GM12878 (cell line): ENCODE results near the gene PRC1. TPM values are rescaled to one million over a fixed set of nuclear protein-coding genes. Genes with fewer than 3 reads are reported as not detected.

Source experiments
- ATAC-seq: fragments of 200-7000 bp; cut with Tn5 transposase; 3 replicates; pipeline ENCODE4 v1.9.1; 2020; ENCODE audit warnings: mild to moderate bottlenecking, moderate library complexity
- BruUV-seq: library from RNA; stranded (reverse); fragments of 400-500 nt; replicated peaks from 2 replicates; lab custom pipeline; 2021; lab: Mats Ljungman, UMichigan
- CTCF ChIA-PET: fragments of 300-600 bp; sonication (Branson Sonifier 250); formaldehyde crosslinking; extraction: SDS; loops from one replicate; lab custom pipeline; 2021; ENCODE audit warnings: inconsistent platforms; lab: Yijun Ruan, JAX
- POLR2A ChIA-PET: fragments of 350-600 bp; formaldehyde crosslinking; extraction: SDS; loops from one replicate; lab custom pipeline; 2021; ENCODE audit warnings: inconsistent platforms; lab: Charles Lee
- RAD21 ChIA-PET: fragments of 300-600 bp; sonication (Branson Sonifier 250); formaldehyde crosslinking; loops from one replicate; lab custom pipeline; 2023; ENCODE audit warnings: antibody characterized with exemption; ENCODE audit not compliant: unreplicated experiment; lab: Charles Lee
- SMC1A ChIA-PET: fragments of 300-600 bp; sonication (Branson Sonifier 250); formaldehyde crosslinking; loops from one replicate; lab custom pipeline; 2023; ENCODE audit not compliant: unreplicated experiment, uncharacterized antibody; lab: Charles Lee
- DNase-seq: peaks from one replicate; pipeline ENCODE4 v3.0.0-alpha.2; 2011; ENCODE audit warnings: low read depth, low spot score
- FAIRE-seq: peaks from 3 replicates; lab custom pipeline; 2011; peaks lifted over from hg19 to GRCh38; lab: Jason Lieb, UNC
- H2AFZ ChIP-seq: 2 replicates; pipeline ENCODE4 v1.6.0; 2011; ENCODE audit warnings: low read depth, low read length, control low read depth; ENCODE audit not compliant: control insufficient read depth
- H3K27ac ChIP-seq: 2 replicates; pipeline ENCODE4 v1.5.1; 2011; ENCODE audit warnings: control low read depth; ENCODE audit not compliant: control insufficient read depth, insufficient read depth
- H3K27me3 ChIP-seq, 2 experiments: replicated peaks in 1 of 2; 2 replicates each; pipeline versions ENCODE4 v1.6.0 to v1.6.1; 2011; ENCODE audit warnings: low read length in 1 of 2; ENCODE audit not compliant: control insufficient read depth in 2 of 2, insufficient read depth in 2 of 2
- H3K36me3 ChIP-seq, 2 experiments: 2 replicates each; pipeline ENCODE4 v1.5.1; 2011; ENCODE audit warnings: low read length in 1 of 2; ENCODE audit not compliant: control insufficient read depth in 2 of 2, insufficient read depth in 2 of 2
- H3K4me1 ChIP-seq: 2 replicates; pipeline ENCODE4 v1.6.1; 2011; ENCODE audit warnings: mild to moderate bottlenecking, low read length, moderate library complexity, mixed read lengths; ENCODE audit not compliant: control insufficient read depth, insufficient read depth
- H3K4me2 ChIP-seq: 2 replicates; pipeline ENCODE4 v1.6.0; 2011; ENCODE audit warnings: control low read depth; ENCODE audit not compliant: control insufficient read depth, insufficient read depth
- H3K4me3 ChIP-seq: fragments of 200-600 bp; sonication (generic); 2 replicates; pipeline ENCODE4 v1.5.1; 2016
- H3K79me2 ChIP-seq: 2 replicates; pipeline ENCODE4 v1.6.0; 2011; ENCODE audit warnings: low read length; ENCODE audit not compliant: control insufficient read depth, insufficient read depth
- H3K9ac ChIP-seq: 2 replicates; pipeline ENCODE4 v1.8.0; 2011; ENCODE audit warnings: low read length, control low read depth, mixed read lengths; ENCODE audit not compliant: control insufficient read depth, insufficient read depth
- H3K9me3 ChIP-seq: replicated peaks from 3 replicates; pipeline ENCODE4 v1.5.1; 2011; ENCODE audit warnings: mild to moderate bottlenecking, low read length; ENCODE audit not compliant: control insufficient read depth, insufficient read depth
- H4K20me1 ChIP-seq: 2 replicates; pipeline ENCODE4 v1.6.0; 2011; ENCODE audit not compliant: control insufficient read depth, insufficient read depth
- CEBPB ChIP-seq, 2 experiments: fragments of 150-350 bp in 1 of 2; IDR thresholded peaks; 2 replicates each; pipeline ENCODE4 v1.6.1; 2012 to 2014; ENCODE audit warnings: low read depth in 2 of 2, low read length in 2 of 2, borderline replicate concordance in 1 of 2, inconsistent platforms in 1 of 2
- HDGF ChIP-seq: fragments of 450-650 bp; IDR thresholded peaks from 2 replicates; pipeline ENCODE4 v1.6.1; 2016; ENCODE audit warnings: antibody characterized with exemption
- RFX5 ChIP-seq: IDR thresholded peaks from 2 replicates; pipeline ENCODE4 v1.6.1; 2011; ENCODE audit warnings: low read depth, low read length, improper control_type of control experiment
- ZBTB40 ChIP-seq: fragments of 450-650 bp; IDR thresholded peaks from 2 replicates; pipeline ENCODE4 v1.6.1; 2016; ENCODE audit warnings: mild to moderate bottlenecking, moderate library complexity, borderline replicate concordance
- WGBS: methylation state at CpG from one replicate; pipeline ENCODE4 v1.1.6; 2016; ENCODE audit warnings: low lambda C conversion rate; ENCODE audit not compliant: insufficient replicate concordance, insufficient coverage; ENCODE audit errors: missing lambda C conversion rate; 5-methylcytosine and 5-hydroxymethylcytosine counted together
- in situ Hi-C: fragments of 300-500 bp; cut with MboI; formaldehyde crosslinking; loops from 9 replicates; pipeline ENCODE4 v1.14.3; 2018; ENCODE audit warnings: mixed read lengths
- intact Hi-C: fragments of 100-400 bp; cut with micrococcal nuclease; formaldehyde crosslinking; loops from one replicate; pipeline ENCODE4 v1.14.2; 2022; ENCODE audit not compliant: unreplicated experiment
- polyA plus RNA-seq, 11 experiments: library from polyadenylated mRNA; depleted of rRNA in 4 of 11; unstranded in 6 of 11; stranded (reverse) in 5 of 11; fragments of >200 nt; fragmentation: Nextera tagmentation in 4 of 11; fragmentation: Illumina TruSeq in 1 of 11; extraction: Ambion mirVana in 4 of 11; extraction: Trizol in 1 of 11; gene quantifications; 1 replicate in 1 of 11; 2 replicates in 10 of 11; pipeline versions ENCODE4 v1.2.1 to v1.2.3, GENCODE V29; 2011 to 2016; ENCODE audit warnings: inconsistent platforms in 2 of 11, missing spikeins in 2 of 11, low read depth in 1 of 11
- total RNA-seq, 4 experiments: library from RNA; depleted of rRNA in 3 of 4; stranded (reverse); fragments of >200 nt in 3 of 4; fragmentation: Illumina TruSeq in 1 of 4; extraction: Trizol in 1 of 4; gene quantifications; 2 replicates each; pipeline versions ENCODE4 v1.2.1 to v1.2.3, GENCODE V29; 2013 to 2021

Gene PRC1
- total and polyA plus RNA-seq, 10 of the 15 experiments (the other 5 are each of a cell fraction or from before 2014, with no cell fraction given): 100 to 241 (median 131) TPM

GRCh38 chr15:90952901-90953677 is 41.2 kb downstream of the PRC1 start (continued):
- TF ChIP-seq CEBPB (IDR thresholded peaks at IDR 0.05; ENCODE audit: borderline replicate concordance in 1 of 2, low read depth in 2 of 2, low read length in 2 of 2) (no peak), RFX5 (no peak)

- Histone ChIP-seq H3K36me3 (peaks cover 24 to 29% of the 10 kb centered on the region in 2 experiments), H3K4me3 (no peak overlapping the region), H3K4me2 (no peak overlapping the region), H3K27me3 (no peaks in the 10 kb centered on the region), H2AFZ (no peak overlapping the region), H3K4me1 (no peaks in the 10 kb centered on the region), H4K20me1 (no peaks in the 10 kb centered on the region), H3K27ac (no peak overlapping the region), H3K9ac (no peak overlapping the region), H3K79me2 (peaks cover 6% of the 10 kb centered on the region), H3K9me3 (no peaks in the 10 kb centered on the region)
- intact Hi-C loops (no loop called here), in situ Hi-C loops (loop anchor here (25.0 kb wide), 1 partner anchor 1363 kb away; the partner anchor contains the start of gene TICRR)
- DNase-seq (no peak), ATAC-seq (no peak), FAIRE-seq (no peak)
- CTCF ChIA-PET: no interaction called here
- RAD21 ChIA-PET: no interaction called here
- SMC1A ChIA-PET: no interaction called here
- BruUV-seq: no TSS peak
- POLR2A ChIA-PET: no interaction called here
- TF ChIP-seq ZBTB40 (no peak), HDGF (no peak)
- 96% methylated on average over 6 of the region's 6 CpGs for WGBS
These were observed 43.7 kb downstream of the PRC1 start for GRCh38 chr15:90950676-90951075.
